SK-N-SH (cell line): ENCODE results near the gene NHS. TPM values are rescaled to one million over a fixed set of nuclear protein-coding genes. Genes with fewer than 3 reads are reported as not detected.

Source experiments
- CTCF ChIA-PET: fragments of 300-600, 350-600 bp; formaldehyde crosslinking; extraction: SDS; loops from one replicate; lab custom pipeline; 2021; lab: Yijun Ruan, JAX
- POLR2A ChIA-PET: fragments of 350-600 bp; sonication (Branson Sonifier 250); formaldehyde crosslinking; extraction: SDS; loops from one replicate; lab custom pipeline; 2020; ENCODE audit warnings: antibody characterized with exemption, inconsistent platforms; lab: Yijun Ruan, JAX
- DNase-seq: peaks from one replicate; pipeline ENCODE4 v3.0.0; 2012
- H2AFZ ChIP-seq: fragments of 200-600 bp; sonication (generic); 2 replicates; pipeline ENCODE4 v1.8.1; 2016; ENCODE audit warnings: antibody characterized with exemption, mild to moderate bottlenecking, low read depth
- H3F3A ChIP-seq: fragments of 200-600 bp; sonication (generic); replicated peaks from 2 replicates; pipeline ENCODE3; 2016; ENCODE audit warnings: antibody characterized with exemption, mild to moderate bottlenecking; ENCODE audit not compliant: insufficient read depth
- H3K27ac ChIP-seq, 2 experiments: fragments of 200-500 bp in 1 of 2; fragments of 200-600 bp in 1 of 2; sonication (Bioruptor generic) in 1 of 2; sonication (generic), shearing (Covaris generic) in 1 of 2; 2 replicates each; pipeline versions ENCODE4 v1.5.1 to v1.6.1; 2014 to 2016; ENCODE audit warnings: low read depth in 2 of 2, inconsistent platforms in 1 of 2, low read length in 1 of 2, mild to moderate bottlenecking in 1 of 2, mixed read lengths in 1 of 2
- H3K27me3 ChIP-seq: fragments of 200-600 bp; sonication (generic), shearing (Covaris generic); 2 replicates; pipeline ENCODE4 v1.6.1; 2016; ENCODE audit warnings: mixed run types; ENCODE audit not compliant: insufficient read depth
- H3K36me3 ChIP-seq, 2 experiments: fragments of 200-500 bp in 1 of 2; fragments of 200-600 bp in 1 of 2; sonication (Bioruptor generic) in 1 of 2; sonication (generic) in 1 of 2; replicated peaks in 1 of 2; 2 replicates each; pipeline versions ENCODE3 to v1.5.1; 2014 to 2016; ENCODE audit warnings: low read length in 1 of 2, mild to moderate bottlenecking in 1 of 2; ENCODE audit not compliant: insufficient read depth in 2 of 2, control insufficient read depth in 1 of 2
- H3K4me1 ChIP-seq, 2 experiments: fragments of 200-500 bp in 1 of 2; fragments of 200-600 bp in 1 of 2; sonication (Bioruptor generic) in 1 of 2; sonication (generic), shearing (Covaris generic) in 1 of 2; 2 replicates each; pipeline versions ENCODE4 v1.5.1 to v1.6.1; 2014 to 2016; ENCODE audit warnings: low read depth in 1 of 2, low read length in 1 of 2, mixed run types in 1 of 2; ENCODE audit not compliant: insufficient read depth in 2 of 2, control insufficient read depth in 1 of 2
- H3K4me2 ChIP-seq: fragments of 200-600 bp; sonication (generic), shearing (Covaris generic); 2 replicates; pipeline ENCODE4 v1.6.1; 2017; ENCODE audit warnings: mixed run types
- H3K4me3 ChIP-seq, 2 experiments: fragments of 200-500 bp in 1 of 2; fragments of 200-600 bp in 1 of 2; sonication (Bioruptor generic) in 1 of 2; sonication (generic), shearing (Covaris generic) in 1 of 2; 2 replicates each; pipeline versions ENCODE4 v1.5.1 to v1.8.1; 2014 to 2016; ENCODE audit warnings: low read depth in 2 of 2, inconsistent platforms in 1 of 2, low read length in 1 of 2, mild to moderate bottlenecking in 1 of 2, mixed read lengths in 1 of 2, moderate library complexity in 1 of 2
- H3K79me2 ChIP-seq: fragments of 200-600 bp; sonication (generic); 2 replicates; pipeline ENCODE4 v1.8.1; 2017; ENCODE audit warnings: mild to moderate bottlenecking; ENCODE audit not compliant: insufficient read depth
- H3K9ac ChIP-seq: fragments of 200-600 bp; sonication (generic); 2 replicates; pipeline ENCODE4 v1.6.1; 2017; ENCODE audit warnings: mixed run types
- H3K9me2 ChIP-seq: fragments of 200-600 bp; sonication (generic); 2 replicates; pipeline ENCODE4 v1.6.1; 2017; ENCODE audit warnings: mixed run types
- H3K9me3 ChIP-seq: fragments of 200-600 bp; sonication (generic); 2 replicates; pipeline ENCODE4 v1.6.1; 2017; ENCODE audit warnings: mixed run types, mild to moderate bottlenecking, moderate library complexity
- H4K20me1 ChIP-seq: fragments of 200-600 bp; sonication (generic); 2 replicates; pipeline ENCODE4 v1.6.1; 2017; ENCODE audit warnings: mild to moderate bottlenecking, mixed run types; ENCODE audit not compliant: insufficient read depth
- CHD2 ChIP-seq: fragments of 150-350 bp; IDR thresholded peaks from 2 replicates; pipeline ENCODE4 v1.6.1; 2018; ENCODE audit warnings: low read length; ENCODE audit not compliant: partially characterized antibody
- ELF1 ChIP-seq: IDR thresholded peaks from 2 replicates; pipeline ENCODE4 v1.4.0; 2012
- EP300 ChIP-seq, 2 experiments: IDR thresholded peaks; 2 replicates each; pipeline versions ENCODE4 v1.4.0 to v1.6.1; 2012; ENCODE audit warnings: borderline replicate concordance in 1 of 2, low read depth in 1 of 2, low read length in 1 of 2
- EZH2phosphoT487 ChIP-seq: fragments of 200-600 bp; sonication (generic); IDR thresholded peaks from 2 replicates; pipeline ENCODE4 v1.6.1; 2017; ENCODE audit warnings: low read depth, mixed run types, mild to moderate bottlenecking, antibody characterized with exemption, moderate library complexity, borderline replicate concordance
- FOXM1 ChIP-seq: IDR thresholded peaks from 2 replicates; pipeline ENCODE4 v1.4.0; 2012; ENCODE audit warnings: low read depth, mild to moderate bottlenecking
- GABPA ChIP-seq: IDR thresholded peaks from 2 replicates; pipeline ENCODE4 v1.4.0; 2012; ENCODE audit warnings: low read depth, mild to moderate bottlenecking
- GATA2 ChIP-seq: sonication (generic); formaldehyde crosslinking; IDR thresholded peaks from 2 replicates; pipeline ENCODE4 v1.5.0; 2020; ENCODE audit warnings: mild to moderate bottlenecking, missing genetic modification reagents
- IRF3 ChIP-seq: fragments of 150-350 bp; IDR thresholded peaks from 2 replicates; pipeline ENCODE4 v1.6.1; 2016; ENCODE audit warnings: mild to moderate bottlenecking, low read depth, low read length
- NRF1 ChIP-seq: IDR thresholded peaks from 2 replicates; pipeline ENCODE4 v1.6.1; 2012; ENCODE audit warnings: low read depth, mild to moderate bottlenecking, low read length
- POLR2AphosphoS5 ChIP-seq: IDR thresholded peaks from 2 replicates; pipeline ENCODE4 v1.6.1; 2012; ENCODE audit warnings: low read depth, low read length
- RFX5 ChIP-seq: IDR thresholded peaks from 2 replicates; pipeline ENCODE4 v1.6.1; 2012; ENCODE audit warnings: mild to moderate bottlenecking, improper control_type of control experiment, low read length
- TAF1 ChIP-seq: IDR thresholded peaks from 2 replicates; pipeline ENCODE4 v1.6.1; 2012; ENCODE audit warnings: low read depth, mild to moderate bottlenecking, low read length, moderate library complexity, borderline replicate concordance
- TCF12 ChIP-seq: IDR thresholded peaks from 2 replicates; pipeline ENCODE4 v1.4.0; 2012
- TEAD4 ChIP-seq: IDR thresholded peaks from 2 replicates; pipeline ENCODE4 v1.4.0; 2012; ENCODE audit warnings: mild to moderate bottlenecking, borderline replicate concordance; ENCODE audit not compliant: insufficient read depth
- YY1 ChIP-seq: IDR thresholded peaks from 2 replicates; pipeline ENCODE4 v1.4.0; 2012; ENCODE audit warnings: low read depth, mild to moderate bottlenecking
- WGBS: methylation state at CpG from one replicate; pipeline ENCODE4 v1.1.6; 2017; ENCODE audit warnings: low lambda C conversion rate; 5-methylcytosine and 5-hydroxymethylcytosine counted together
- polyA plus RNA-seq, 3 experiments: library from polyadenylated mRNA; depleted of rRNA; stranded (reverse); fragments of >200 nt; gene quantifications; 2 replicates each; pipeline ENCODE4 v1.2.3, GENCODE V29; 2012
- TF ChIP-seq, protein P1 (sequence below): IDR thresholded peaks from 2 replicates; pipeline ENCODE4; 2012
- TF ChIP-seq, protein P2 (sequence below): IDR thresholded peaks from 2 replicates; pipeline ENCODE4 v1.4.0; 2012; ENCODE audit warnings: low read depth, borderline replicate concordance

NHS gene
- polyA plus RNA-seq, 1 of the 3 experiments (the other 2 are of a cell fraction): 1.0 TPM

GRCh38 chrX:17395154-17395553 lies 20.2 kb downstream of the NHS start:
- POLR2A ChIA-PET: no interaction called here
- H3K9me3 ChIP-seq: no peaks in the 10 kb centered on the region
- H2AFZ ChIP-seq: no peak overlapping the region
- H3K4me2 ChIP-seq: no peak overlapping the region
- peaks cover 8% of the 10 kb centered on the region for H3F3A ChIP-seq
- H3K27me3 ChIP-seq: no peaks in the 10 kb centered on the region
- CTCF ChIA-PET: no interaction called here
- TF ChIP-seq CHD2: no peak
- TF ChIP-seq GABPA: no peak
- TF ChIP-seq TCF12: no peak
- TF ChIP-seq IRF3: no peak
- TF ChIP-seq RFX5: no peak
- no peak for TF ChIP-seq NRF1
- TF ChIP-seq POLR2AphosphoS5: no peak
- TF ChIP-seq FOXM1: no peak
- TF ChIP-seq, all 33 proteins: peak for 0
- 18% methylated on average over 1 of the region's 1 CpG for WGBS
- no peak overlapping the region for H3K27ac ChIP-seq
- no peaks in the 10 kb centered on the region for H4K20me1 ChIP-seq
- H3K4me1 ChIP-seq: no peaks in the 10 kb centered on the region
- no peaks in the 10 kb centered on the region for H3K36me3 ChIP-seq
- no peaks in the 10 kb centered on the region for H3K9me2 ChIP-seq
- H3K4me3 ChIP-seq: no peak overlapping the region
- peaks cover 12% of the 10 kb centered on the region for H3K79me2 ChIP-seq
- no peak for DNase-seq
- no peak overlapping the region for H3K9ac ChIP-seq

- Histone ChIP-seq H3K79me2 (peaks cover 12% of the 10 kb centered on the region), H3K4me3 (no peak overlapping the region), H4K20me1 (no peaks in the 10 kb centered on the region), H3K9me3 (no peaks in the 10 kb centered on the region), H3F3A (peaks cover 8% of the 10 kb centered on the region), H3K9ac (peak overlapping the region; percentile 22; the same call in 1 of the 2 replicates), H3K27me3 (no peaks in the 10 kb centered on the region), H3K27ac (peak overlapping the region in 1 of 2 experiments; percentile 57; a peak in 2 of 4 replicates), H3K9me2 (no peaks in the 10 kb centered on the region), H3K36me3 (peaks cover 0 to 1% of the 10 kb centered on the region in 2 experiments), H3K4me2 (peak overlapping the region; percentile 4; the same call in 1 of the 2 replicates), H3K4me1 (no peaks in the 10 kb centered on the region), H2AFZ (no peak overlapping the region)
- ChIA-PET CTCF (no interaction called here), POLR2A (no interaction called here)
- DNase-seq: no peak
- 13% methylated on average over 2 of the region's 2 CpGs for WGBS
- TF ChIP-seq YY1: no peak
- TF ChIP-seq, protein P1, sequence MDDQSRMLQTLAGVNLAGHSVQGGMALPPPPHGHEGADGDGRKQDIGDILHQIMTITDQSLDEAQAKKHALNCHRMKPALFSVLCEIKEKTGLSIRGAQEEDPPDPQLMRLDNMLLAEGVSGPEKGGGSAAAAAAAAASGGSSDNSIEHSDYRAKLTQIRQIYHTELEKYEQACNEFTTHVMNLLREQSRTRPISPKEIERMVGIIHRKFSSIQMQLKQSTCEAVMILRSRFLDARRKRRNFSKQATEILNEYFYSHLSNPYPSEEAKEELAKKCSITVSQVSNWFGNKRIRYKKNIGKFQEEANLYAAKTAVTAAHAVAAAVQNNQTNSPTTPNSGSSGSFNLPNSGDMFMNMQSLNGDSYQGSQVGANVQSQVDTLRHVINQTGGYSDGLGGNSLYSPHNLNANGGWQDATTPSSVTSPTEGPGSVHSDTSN: peak; percentile 4; the same call in 1 of the 2 replicates
- no peak for TF ChIP-seq EZH2phosphoT487
- 0 out of 2 replicates have a peak, but pooled peaks have one; percentile 42 for TF ChIP-seq TEAD4
- TF ChIP-seq, protein P2, sequence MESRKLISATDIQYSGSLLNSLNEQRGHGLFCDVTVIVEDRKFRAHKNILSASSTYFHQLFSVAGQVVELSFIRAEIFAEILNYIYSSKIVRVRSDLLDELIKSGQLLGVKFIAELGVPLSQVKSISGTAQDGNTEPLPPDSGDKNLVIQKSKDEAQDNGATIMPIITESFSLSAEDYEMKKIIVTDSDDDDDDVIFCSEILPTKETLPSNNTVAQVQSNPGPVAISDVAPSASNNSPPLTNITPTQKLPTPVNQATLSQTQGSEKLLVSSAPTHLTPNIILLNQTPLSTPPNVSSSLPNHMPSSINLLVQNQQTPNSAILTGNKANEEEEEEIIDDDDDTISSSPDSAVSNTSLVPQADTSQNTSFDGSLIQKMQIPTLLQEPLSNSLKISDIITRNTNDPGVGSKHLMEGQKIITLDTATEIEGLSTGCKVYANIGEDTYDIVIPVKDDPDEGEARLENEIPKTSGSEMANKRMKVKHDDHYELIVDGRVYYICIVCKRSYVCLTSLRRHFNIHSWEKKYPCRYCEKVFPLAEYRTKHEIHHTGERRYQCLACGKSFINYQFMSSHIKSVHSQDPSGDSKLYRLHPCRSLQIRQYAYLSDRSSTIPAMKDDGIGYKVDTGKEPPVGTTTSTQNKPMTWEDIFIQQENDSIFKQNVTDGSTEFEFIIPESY: no peak
- TF ChIP-seq TCF12: peak; percentile 24; the same call in 1 of the 2 replicates
- TF ChIP-seq POLR2AphosphoS5: no peak
- TF ChIP-seq TAF1: no peak
- TF ChIP-seq RFX5: no peak
- TF ChIP-seq ELF1: no peak
- no peak for TF ChIP-seq GATA2 (CRISPR knock-in tag)
- TF ChIP-seq EP300 (IDR thresholded peaks at IDR 0.05; ENCODE audit: borderline replicate concordance in 1 of 2, low read depth in 1 of 2, low read length in 1 of 2): no peak
- no peak for TF ChIP-seq IRF3
Measured at GRCh38 chrX:17397074-17397473, 22.1 kb downstream of the NHS start.
